ENCODE measurements around the gene GLOD4. TPM values are rescaled to one million over a fixed set of nuclear protein-coding genes. Genes with fewer than 3 reads are reported as not detected.

GLOD4 gene
- total and polyA plus RNA-seq, 10 of the 15 experiments (the other 5 are each of a cell fraction or from before 2014, with no cell fraction given) = 40.8 to 107 (median 81.2) TPM

DNA sequence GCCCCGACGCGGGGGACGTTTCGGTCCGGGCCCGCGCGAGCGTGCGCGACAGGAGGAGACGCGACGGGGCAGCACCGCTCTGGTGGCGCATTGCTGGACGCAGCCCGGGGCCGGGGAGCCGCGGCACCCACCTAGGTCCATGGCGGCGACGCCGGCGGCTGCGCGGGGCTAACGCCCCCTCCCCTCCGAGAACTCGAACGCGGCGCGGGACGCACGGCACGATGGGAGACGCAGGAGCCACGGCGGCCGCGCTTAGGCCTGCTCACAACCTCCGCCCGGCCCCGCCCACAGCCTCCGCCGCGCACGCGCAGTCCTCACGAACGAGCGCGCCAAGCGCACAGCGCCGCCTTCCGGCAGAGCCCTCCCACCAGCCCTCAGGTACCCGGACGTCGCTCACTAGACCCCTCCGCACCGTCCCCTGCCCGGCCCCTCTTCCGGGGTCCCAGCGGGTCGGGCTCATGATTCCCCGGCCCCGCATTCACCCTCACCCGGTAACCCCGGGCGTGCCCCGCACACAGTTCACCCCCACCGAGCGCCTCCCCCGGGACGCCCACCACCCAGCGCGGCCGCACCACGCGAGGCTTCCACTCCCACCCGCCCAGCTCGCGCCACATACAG lies 30.0 kb downstream of the GLOD4 start, which contains the start of gene GEMIN4 (continued):
- TF ChIP-seq ZBED1 (IDR thresholded peaks at IDR 0.05; ENCODE audit: borderline replicate concordance) = no peak
- 0 out of 3 replicates have a peak, but pooled peaks have one; percentile 56 for TF ChIP-seq POU2F2 (IDR thresholded peaks at IDR 0.05; ENCODE audit: borderline replicate concordance, low read depth, low read length)
- TF ChIP-seq, protein P1, sequence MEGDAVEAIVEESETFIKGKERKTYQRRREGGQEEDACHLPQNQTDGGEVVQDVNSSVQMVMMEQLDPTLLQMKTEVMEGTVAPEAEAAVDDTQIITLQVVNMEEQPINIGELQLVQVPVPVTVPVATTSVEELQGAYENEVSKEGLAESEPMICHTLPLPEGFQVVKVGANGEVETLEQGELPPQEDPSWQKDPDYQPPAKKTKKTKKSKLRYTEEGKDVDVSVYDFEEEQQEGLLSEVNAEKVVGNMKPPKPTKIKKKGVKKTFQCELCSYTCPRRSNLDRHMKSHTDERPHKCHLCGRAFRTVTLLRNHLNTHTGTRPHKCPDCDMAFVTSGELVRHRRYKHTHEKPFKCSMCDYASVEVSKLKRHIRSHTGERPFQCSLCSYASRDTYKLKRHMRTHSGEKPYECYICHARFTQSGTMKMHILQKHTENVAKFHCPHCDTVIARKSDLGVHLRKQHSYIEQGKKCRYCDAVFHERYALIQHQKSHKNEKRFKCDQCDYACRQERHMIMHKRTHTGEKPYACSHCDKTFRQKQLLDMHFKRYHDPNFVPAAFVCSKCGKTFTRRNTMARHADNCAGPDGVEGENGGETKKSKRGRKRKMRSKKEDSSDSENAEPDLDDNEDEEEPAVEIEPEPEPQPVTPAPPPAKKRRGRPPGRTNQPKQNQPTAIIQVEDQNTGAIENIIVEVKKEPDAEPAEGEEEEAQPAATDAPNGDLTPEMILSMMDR (IDR thresholded peaks at IDR 0.05 in 2 of 3, conservative IDR thresholded peaks at IDR 0.05 in 1 of 3; ENCODE audit: control insufficient read depth in 2 of 3, extremely low read depth in 1 of 3, insufficient read depth in 1 of 3, low read depth in 3 of 3, low read length in 3 of 3) = peak; percentile 94 to 98 (median 97); a peak in 5 of 6 replicates
- peak; percentile 65 for TF ChIP-seq NRF1 (conservative IDR thresholded peaks at IDR 0.05; ENCODE audit: low read depth, low read length)
- no peak for TF ChIP-seq MEF2A (IDR thresholded peaks at IDR 0.05; ENCODE audit: insufficient read depth, low read depth, low read length)
- peak; percentile 88 for TF ChIP-seq POLR2A (IDR thresholded peaks at IDR 0.05; ENCODE audit: low read depth, low read length)
- TF ChIP-seq, protein P2, sequence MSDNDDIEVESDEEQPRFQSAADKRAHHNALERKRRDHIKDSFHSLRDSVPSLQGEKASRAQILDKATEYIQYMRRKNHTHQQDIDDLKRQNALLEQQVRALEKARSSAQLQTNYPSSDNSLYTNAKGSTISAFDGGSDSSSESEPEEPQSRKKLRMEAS (IDR thresholded peaks at IDR 0.05; ENCODE audit: low read depth, low read length) = 0 out of 2 replicates have a peak, but pooled peaks have one; percentile 40
- no peak for TF ChIP-seq BRCA1 (IDR thresholded peaks at IDR 0.05; ENCODE audit: low read depth, low read length)
- TF ChIP-seq, protein P3, sequence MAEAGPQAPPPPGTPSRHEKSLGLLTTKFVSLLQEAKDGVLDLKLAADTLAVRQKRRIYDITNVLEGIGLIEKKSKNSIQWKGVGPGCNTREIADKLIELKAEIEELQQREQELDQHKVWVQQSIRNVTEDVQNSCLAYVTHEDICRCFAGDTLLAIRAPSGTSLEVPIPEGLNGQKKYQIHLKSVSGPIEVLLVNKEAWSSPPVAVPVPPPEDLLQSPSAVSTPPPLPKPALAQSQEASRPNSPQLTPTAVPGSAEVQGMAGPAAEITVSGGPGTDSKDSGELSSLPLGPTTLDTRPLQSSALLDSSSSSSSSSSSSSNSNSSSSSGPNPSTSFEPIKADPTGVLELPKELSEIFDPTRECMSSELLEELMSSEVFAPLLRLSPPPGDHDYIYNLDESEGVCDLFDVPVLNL (IDR thresholded peaks at IDR 0.05; ENCODE audit: low read depth, low read length) = peak; percentile 66; the same call in 1 of the 2 replicates
- TF ChIP-seq, protein P4, sequence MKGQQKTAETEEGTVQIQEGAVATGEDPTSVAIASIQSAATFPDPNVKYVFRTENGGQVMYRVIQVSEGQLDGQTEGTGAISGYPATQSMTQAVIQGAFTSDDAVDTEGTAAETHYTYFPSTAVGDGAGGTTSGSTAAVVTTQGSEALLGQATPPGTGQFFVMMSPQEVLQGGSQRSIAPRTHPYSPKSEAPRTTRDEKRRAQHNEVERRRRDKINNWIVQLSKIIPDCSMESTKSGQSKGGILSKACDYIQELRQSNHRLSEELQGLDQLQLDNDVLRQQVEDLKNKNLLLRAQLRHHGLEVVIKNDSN (IDR thresholded peaks at IDR 0.05; ENCODE audit: borderline replicate concordance, extremely low read length, insufficient read depth, low read depth, low read length) = no peak
- TF ChIP-seq SIX5 (IDR thresholded peaks at IDR 0.05; ENCODE audit: low read depth, low read length, severe bottlenecking) = peak; percentile 2
- peak; percentile 91 for TF ChIP-seq RB1 (IDR thresholded peaks at IDR 0.05; ENCODE audit: borderline replicate concordance)
- TF ChIP-seq EGR1 (IDR thresholded peaks at IDR 0.05; ENCODE audit: borderline replicate concordance in 1 of 2, low read depth in 2 of 2, low read length in 2 of 2) = peak; percentile 24 to 43; a peak in 2 of 3 replicates
- TF ChIP-seq RAD21 (IDR thresholded peaks at IDR 0.05; ENCODE audit: insufficient read depth, low read depth, low read length) = peak; percentile 40
- TF ChIP-seq BACH1 (IDR thresholded peaks at IDR 0.05; ENCODE audit: borderline replicate concordance) = peak; percentile 83
- TF ChIP-seq FOS (IDR thresholded peaks at IDR 0.05; ENCODE audit: borderline replicate concordance, extremely low read depth, insufficient read length) = no peak
- TF ChIP-seq, protein P5, sequence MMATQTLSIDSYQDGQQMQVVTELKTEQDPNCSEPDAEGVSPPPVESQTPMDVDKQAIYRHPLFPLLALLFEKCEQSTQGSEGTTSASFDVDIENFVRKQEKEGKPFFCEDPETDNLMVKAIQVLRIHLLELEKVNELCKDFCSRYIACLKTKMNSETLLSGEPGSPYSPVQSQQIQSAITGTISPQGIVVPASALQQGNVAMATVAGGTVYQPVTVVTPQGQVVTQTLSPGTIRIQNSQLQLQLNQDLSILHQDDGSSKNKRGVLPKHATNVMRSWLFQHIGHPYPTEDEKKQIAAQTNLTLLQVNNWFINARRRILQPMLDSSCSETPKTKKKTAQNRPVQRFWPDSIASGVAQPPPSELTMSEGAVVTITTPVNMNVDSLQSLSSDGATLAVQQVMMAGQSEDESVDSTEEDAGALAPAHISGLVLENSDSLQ (IDR thresholded peaks at IDR 0.05) = peak; percentile 78
- no peak for TF ChIP-seq SREBF1 (IDR thresholded peaks at IDR 0.05; ENCODE audit: low read length)
- peak; percentile 43; the same call in 1 of the 2 replicates for TF ChIP-seq CREB1 (IDR thresholded peaks at IDR 0.05; ENCODE audit: low read depth)
- TF ChIP-seq, protein P6, sequence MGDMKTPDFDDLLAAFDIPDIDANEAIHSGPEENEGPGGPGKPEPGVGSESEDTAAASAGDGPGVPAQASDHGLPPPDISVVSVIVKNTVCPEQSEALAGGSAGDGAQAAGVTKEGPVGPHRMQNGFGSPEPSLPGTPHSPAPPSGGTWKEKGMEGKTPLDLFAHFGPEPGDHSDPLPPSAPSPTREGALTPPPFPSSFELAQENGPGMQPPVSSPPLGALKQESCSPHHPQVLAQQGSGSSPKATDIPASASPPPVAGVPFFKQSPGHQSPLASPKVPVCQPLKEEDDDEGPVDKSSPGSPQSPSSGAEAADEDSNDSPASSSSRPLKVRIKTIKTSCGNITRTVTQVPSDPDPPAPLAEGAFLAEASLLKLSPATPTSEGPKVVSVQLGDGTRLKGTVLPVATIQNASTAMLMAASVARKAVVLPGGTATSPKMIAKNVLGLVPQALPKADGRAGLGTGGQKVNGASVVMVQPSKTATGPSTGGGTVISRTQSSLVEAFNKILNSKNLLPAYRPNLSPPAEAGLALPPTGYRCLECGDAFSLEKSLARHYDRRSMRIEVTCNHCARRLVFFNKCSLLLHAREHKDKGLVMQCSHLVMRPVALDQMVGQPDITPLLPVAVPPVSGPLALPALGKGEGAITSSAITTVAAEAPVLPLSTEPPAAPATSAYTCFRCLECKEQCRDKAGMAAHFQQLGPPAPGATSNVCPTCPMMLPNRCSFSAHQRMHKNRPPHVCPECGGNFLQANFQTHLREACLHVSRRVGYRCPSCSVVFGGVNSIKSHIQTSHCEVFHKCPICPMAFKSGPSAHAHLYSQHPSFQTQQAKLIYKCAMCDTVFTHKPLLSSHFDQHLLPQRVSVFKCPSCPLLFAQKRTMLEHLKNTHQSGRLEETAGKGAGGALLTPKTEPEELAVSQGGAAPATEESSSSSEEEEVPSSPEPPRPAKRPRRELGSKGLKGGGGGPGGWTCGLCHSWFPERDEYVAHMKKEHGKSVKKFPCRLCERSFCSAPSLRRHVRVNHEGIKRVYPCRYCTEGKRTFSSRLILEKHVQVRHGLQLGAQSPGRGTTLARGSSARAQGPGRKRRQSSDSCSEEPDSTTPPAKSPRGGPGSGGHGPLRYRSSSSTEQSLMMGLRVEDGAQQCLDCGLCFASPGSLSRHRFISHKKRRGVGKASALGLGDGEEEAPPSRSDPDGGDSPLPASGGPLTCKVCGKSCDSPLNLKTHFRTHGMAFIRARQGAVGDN (IDR thresholded peaks at IDR 0.05) = peak; percentile 83; the same call in 1 of the 2 replicates

Data from GM12878 (cell line).